ENCODE measurements around the gene C2orf81.
"Not testable (repeated sequence)": the region's sequence is repeated elsewhere in the genome, so short reads cannot be mapped to it uniquely, and the experiment has no call there.

C2orf81 gene

DNA sequence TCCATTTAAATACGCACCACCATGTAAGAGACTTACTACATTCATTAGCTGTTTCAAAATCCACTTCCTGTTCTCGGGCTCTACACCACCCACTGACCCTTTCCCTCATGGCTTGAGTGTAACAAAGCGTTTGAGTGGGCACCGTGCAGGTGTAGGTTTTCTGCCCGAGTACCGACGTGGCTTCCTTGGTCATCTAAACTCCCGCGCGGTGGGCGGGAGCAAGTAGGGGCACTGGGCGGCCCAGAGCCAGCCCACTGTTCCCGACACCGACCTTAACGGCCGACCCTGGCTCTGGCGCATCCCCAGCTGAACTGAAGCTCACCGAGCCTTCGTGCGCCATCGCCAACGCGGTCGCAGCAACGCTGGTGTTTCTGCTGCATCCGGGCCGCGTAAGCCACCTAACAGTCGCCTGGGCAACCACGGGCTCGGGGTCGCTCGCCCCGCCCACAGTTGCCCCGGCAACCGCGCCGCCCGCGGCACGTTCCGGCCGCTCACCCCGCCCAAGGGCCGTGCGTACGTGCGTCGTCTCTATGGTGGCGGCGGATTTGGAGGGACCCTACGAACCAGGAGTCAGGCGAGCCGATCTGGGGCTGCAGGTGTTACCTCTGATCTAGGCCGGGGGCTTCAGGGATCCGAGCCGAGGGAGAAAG lies at the start of gene C2orf81, which contains the start of gene WDR54:
C2orf81 (minus strand) TSS at position 399 of the 650 bp plus-strand sequence; CDS start at position 340, 59 bp downstream.
WDR54 (plus strand) TSS at position 510 of the 650 bp plus-strand sequence. CDS start 424 bp downstream, outside the sequence.
- DNase-seq, result peak; percentile 43 to 71

DNA sequence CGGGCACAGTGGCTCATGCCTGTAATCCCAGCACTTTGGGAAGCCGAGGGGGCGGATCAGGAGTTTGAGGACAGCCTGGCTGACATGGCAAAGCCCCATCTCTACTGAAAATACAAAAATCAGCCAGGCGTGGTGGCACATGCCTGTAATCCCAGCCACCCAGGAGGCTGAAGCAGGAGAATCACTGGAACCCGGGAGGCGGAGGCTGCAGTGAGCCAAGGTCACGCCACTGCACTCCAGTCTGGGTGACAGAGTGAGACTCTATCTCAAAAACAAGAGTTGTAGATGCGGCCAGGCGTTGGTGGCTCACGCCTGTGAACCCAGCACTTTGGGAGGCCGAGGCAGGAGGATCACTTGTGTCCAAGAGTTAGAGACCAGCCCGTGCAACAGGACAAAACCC lies 49.3 kb upstream of the C2orf81 start:
- not testable (repeated sequence) for DNase-seq

DNA sequence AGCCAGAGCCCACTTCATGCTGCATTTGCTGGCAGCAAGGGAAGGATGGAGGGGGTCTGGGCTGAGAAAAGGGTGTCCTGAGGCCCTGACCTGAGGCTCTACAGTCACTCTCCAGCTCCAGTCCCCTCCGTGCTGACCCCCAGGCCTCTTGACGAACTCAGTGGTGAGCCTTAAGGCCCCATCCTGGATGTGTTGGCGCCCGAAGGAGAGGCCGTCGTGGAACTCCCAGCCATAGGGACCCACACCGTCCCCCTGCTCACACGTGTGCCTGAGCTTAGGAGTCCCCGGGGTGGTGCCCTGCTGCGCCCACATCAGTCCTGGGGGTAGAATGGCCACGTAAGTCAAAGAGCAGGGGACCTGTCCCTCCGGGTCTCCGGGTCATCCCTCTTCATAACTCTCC lies 43.0 kb upstream of the C2orf81 start:
- DNase-seq, result no peak

DNA sequence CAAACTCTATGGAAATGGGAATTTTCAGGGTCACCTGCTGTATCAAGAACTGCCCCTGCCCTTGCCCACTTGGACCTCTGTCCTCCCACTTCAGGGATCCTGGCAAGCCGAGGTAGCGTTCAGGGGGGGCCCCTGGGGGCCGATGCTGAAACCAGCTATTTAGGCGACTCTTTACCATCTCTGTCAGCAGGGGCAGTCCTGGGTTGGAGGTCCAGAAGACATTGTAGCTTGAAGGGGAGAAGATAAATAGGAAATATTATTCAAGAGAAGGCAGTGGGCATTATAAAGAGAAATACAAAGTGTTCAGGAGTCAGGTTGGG lies 41.3 kb upstream of the C2orf81 start:
- no peak for DNase-seq

DNA sequence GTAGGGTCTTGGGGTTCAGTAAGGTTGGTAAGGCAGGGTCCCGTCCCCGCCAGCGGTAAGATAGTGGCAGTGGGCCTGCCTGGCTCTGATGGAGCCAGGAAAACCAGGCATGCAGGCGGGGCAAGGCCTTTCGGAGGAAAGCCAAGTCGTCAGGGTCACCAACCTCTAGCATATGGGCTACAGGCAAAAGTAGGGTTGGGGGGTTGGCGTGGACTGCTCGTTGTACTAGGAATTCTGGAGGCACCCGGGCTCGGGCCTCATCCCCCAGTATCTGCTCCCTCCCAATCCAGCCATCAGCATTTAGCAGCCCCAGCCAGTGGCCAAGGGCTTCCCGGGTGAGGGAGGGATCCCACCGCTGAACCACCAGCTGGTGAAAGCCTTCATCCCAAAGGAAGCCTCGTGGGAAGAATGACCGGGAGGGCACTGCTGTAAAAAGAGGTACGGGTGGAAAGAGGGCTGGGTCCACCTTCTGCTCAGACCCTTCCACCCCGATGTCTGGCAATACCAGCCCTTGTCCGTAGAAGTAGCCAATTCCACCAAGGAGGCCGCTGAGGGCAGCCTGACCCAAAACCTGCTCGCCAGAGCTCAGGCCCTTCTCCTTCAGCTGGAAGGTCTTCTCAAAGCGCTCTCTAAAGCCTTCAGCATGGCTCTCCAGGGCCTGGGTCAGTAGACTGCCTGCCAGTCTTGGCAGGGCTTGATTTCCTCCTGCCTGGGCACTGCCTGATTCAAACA lies 40.8 kb upstream of the C2orf81 start:
- no peak for DNase-seq

DNA sequence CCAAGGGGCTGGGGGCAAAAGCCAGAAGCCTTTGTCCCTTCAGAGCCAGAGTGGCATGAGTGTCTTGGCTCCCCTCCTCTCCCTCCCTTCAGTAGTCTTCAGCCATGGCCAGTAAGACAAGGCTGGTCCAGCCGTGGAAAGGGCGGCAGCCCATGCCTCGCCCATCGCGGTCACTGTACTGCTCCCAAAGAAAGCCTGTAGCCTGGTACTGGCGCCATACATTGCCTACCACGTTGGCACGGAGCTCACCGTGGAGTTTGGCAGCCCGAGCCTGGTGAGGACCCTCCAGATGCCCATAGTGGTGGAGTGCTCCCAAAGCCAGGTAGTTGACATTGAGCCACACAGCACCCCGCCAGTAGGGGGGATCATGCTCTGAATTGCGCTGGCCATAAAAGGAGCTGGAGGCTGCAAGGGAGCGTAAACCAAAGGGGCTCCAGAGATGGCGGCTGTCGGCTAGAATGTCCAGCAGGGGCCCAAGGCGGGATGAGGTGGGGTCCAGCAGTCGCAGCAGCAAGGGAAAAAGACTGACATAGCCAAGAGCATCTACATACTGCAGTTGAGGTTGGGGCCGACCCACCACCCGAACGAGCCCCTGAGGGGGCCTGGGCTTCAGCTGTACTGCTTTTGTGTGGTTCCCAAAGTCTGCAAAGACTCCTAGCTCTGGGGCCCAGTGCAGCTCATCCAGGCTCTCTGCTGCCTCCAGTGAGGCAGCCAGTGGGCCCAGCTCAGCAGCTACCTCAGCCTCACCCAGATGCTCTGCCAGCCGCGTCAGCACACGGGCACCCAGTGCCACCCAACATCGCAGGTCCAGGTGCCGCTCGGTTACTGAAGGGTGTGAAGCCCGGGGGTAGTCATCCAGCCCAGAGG lies 40.0 kb upstream of the C2orf81 start:
- no peak for DNase-seq

DNA sequence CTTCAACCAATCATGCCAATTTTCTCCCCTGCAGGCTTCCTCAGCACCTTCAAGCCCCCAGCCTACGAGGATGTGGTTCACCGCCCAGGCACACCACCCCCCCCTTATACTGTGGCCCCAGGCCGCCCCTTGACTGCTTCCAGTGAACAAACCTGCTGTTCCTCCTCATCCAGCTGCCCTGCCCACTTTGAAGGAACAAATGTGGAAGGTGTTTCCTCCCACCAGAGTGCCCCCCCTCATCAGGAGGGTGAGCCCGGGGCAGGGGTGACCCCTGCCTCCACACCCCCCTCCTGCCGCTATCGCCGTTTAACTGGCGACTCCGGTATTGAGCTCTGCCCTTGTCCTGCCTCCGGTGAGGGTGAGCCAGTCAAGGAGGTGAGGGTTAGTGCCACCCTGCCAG lies 38.8 kb upstream of the C2orf81 start:
- not testable (repeated sequence) for DNase-seq

DNA sequence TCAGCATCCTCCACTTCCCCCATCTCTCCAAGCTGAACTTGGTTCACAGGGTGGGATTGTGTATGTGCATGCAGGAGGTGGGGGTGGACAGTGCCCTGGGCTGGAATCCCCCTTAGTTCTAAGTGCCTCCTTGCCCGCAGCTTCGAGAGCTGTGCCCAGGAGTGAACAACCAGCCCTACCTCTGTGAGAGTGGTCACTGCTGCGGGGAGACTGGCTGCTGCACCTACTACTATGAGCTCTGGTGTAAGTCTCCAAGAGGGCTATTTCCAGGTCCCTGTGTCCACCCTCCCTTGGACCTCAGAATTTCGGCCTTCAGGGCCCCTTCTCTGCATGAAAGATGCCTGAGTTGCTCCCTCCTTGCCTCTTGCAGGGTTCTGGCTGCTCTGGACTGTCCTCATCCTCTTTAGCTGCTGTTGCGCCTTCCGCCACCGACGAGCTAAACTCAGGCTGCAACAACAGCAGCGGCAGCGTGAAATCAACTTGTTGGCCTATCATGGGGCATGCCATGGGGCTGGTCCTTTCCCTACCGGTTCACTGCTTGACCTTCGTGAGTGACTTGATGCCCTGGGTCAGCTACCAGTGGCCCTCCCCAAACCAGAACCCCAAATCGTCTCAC lies 38.2 kb upstream of the C2orf81 start:
- not testable (repeated sequence) for DNase-seq

DNA sequence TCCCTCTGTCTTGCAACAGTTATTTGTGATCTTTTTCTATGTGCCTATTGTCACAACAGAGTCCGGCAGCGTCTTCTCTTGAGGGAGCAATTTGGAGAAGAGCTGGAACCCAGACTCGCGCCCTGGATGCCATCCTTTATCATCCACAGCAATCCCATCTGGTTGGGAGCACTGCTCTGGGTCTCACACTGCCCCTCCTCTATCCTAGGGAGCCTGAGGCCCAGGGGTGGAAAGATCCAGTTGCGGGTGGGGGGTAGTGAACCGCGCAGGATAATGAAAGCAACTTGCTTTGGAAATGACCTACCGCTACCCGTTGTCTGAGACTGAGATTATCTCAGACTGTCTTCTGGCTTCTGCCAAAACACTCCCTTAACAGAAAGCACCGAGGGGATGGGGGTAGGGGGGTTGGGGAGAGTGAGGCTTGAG lies 37.5 kb upstream of the C2orf81 start:
- DNase-seq, result no peak

DNA sequence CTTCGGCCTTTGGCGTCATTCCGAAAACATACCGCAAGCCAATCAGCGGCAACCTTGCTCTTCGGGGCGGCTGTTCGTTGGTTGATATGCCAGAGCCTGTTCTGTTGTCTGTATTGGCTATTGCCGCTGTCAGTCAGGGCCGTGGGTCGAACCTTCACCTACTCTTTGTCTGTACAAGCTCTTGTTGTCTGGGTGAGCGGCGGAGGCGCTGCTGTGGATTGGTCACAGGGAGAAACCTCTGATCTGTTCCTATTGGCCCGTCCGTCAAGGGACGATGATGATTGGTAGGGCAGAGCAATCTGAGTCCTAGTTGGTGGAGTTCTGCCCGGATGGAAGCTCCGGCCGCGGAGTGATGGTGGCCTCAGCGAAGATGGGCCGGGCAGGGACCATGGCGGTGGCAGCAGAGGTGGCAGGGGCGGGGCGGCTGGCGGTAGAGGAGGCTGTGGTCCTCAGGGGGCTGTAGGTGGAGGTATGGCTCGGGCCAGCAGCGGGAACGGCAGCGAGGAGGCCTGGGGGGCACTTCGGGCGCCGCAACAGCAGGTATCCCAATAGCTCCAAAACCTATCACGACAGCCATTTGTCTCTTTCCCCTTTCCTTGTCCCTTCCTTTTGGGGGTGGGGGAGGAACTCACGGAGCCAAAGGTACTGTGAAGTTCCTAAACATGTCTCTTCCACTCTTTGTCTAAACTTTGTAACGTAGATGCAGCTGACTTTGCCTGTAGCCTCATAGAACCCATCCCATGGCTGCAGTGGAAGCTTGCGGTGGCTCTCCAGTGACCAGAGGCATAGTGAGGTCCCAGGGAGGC lies 36.9 kb upstream of the C2orf81 start, which contains the start of gene WBP1:
WBP1 (plus strand) TSS at position 307 of the 806 bp plus-strand sequence; CDS start at position 472, 165 bp downstream.
- peak; percentile 85 to 99 for DNase-seq

DNA sequence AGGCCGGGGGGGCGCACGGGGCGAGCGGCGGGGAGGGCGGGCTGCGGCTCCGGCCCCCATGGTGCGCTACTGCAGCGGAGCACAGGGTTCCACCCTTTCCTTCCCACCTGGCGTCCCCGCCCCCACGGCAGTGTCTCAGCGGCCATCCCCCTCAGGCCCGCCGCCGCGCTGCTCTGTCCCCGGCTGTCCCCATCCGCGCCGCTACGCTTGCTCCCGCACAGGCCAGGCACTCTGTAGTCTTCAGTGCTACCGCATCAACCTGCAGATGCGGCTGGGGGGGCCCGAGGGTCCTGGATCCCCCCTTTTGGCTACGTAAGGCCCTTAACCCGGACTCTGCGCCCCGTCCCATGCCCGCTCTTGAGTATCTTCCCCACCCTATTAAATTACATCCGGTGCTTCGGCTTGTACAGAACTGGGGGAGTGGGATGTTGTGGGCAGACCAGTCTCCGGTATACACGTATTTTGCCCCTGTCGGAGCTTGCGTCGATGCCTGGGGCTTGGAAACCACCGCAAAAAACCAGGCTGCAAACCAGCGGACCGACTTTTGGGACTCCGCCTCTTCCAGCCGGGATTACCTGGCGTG lies 36.2 kb upstream of the C2orf81 start:
- peak in 1 of 2 donors; percentile 79 for DNase-seq

DNA sequence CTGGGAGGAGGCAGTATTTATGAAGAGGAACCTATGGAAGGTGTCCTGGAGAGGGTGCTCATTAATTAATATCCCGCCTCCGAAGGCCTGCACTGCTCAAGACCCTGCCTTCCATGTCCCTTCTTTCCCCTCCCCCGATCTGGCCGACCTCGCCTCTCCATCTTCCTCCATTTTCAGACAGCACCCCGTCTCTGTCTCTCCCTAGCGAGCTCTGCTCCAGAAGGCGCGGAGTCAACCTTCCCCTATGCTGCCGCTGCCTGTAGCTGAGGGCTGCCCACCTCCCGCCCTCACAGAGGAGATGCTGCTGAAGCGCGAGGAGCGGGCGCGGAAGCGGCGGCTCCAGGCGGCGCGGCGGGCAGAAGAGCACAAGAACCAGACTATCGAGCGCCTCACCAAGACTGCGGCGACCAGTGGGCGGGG lies 35.7 kb upstream of the C2orf81 start:
- DNase-seq, result no peak

DNA sequence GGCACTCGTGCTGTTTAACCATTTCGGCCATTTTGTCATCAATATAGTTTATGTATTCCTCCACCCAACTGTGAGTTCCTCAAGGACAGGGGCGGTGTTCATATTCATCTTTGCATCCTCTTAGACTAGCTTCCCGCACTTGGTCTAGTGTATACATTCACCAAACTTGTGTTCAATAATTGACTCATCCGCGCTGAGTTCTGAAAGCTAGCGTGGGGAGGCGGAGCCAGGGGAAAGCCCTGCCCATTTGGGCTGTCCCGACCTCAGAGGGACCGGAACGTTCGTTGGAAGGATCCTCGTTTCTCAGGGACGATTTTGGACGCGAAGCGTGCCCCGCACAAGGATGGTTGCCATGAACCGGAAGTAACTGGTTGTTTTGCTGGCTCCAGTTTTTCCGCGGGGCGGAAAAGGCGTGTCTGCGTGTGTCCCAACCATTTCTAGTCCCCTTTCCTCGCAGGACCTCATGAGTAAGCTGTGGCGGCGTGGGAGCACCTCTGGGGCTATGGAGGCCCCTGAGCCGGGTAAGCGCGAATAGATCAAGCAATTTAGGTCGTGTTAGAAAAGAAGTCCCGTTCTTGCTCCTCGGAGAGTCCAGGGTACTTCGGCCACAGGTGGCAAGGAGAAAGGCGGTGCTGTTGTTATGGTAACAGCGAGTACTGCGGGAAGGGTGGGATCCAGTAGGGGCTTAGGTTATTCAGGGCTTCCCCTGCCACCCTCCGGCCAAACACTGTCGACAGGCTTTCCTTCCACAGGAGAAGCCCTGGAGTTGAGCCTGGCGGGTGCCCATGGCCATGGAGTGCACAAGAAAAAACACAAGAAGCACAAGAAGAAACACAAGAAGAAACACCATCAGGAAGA lies 33.5 kb upstream of the C2orf81 start, which contains the start of gene INO80B:
INO80B (plus strand) TSS at position 434 of the 858 bp plus-strand sequence; CDS start at position 464, 30 bp downstream.
- DNase-seq, result peak; percentile 86 to 98

DNA sequence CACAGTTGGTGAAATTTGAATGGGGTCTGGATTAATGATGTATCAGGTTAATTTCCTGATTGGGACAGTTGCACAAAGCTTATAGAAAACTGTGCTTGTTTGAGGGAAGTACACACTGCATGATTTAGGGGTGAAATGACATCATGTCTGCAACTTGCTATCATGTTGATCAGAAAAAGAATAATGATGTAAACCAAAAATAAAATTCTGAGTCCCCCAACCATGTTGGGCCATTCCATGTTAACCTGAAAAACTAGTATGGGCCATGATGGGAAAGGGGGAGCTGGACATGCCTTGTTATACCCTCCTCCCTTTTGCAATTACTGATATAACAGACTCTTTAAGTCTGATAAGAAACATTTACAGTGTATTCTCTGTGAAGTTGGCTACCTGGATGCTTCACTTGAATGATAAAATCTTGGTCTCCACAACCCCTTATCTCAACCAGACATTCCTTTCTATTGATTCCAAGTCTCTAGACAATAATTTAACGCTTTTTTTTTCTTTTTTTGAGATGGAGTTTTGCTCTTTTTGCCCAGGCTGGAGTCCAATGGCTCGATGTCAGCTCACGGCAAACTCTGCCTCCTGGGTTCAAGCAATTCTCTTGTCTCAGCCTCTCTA lies 29.3 kb upstream of the C2orf81 start:
- no peak for DNase-seq

DNA sequence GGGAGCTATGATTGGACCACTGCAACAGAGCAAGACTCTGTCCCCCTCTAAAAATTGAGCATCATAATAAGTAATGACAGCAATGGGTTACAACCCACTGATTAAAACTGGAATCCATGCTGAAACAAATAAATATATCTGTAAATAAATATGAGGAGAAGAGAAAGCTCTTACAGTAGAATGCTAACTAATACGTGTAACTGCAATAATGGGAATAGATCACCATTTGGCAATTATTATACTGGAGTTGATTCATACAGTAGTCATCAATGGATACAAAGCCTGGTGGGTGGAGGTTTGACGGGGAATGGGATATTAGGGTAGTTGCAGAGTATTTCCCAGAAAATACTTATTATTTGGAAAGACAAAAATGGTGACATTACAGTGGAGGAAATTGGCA lies 27.4 kb upstream of the C2orf81 start:
- DNase-seq, result no peak

DNA sequence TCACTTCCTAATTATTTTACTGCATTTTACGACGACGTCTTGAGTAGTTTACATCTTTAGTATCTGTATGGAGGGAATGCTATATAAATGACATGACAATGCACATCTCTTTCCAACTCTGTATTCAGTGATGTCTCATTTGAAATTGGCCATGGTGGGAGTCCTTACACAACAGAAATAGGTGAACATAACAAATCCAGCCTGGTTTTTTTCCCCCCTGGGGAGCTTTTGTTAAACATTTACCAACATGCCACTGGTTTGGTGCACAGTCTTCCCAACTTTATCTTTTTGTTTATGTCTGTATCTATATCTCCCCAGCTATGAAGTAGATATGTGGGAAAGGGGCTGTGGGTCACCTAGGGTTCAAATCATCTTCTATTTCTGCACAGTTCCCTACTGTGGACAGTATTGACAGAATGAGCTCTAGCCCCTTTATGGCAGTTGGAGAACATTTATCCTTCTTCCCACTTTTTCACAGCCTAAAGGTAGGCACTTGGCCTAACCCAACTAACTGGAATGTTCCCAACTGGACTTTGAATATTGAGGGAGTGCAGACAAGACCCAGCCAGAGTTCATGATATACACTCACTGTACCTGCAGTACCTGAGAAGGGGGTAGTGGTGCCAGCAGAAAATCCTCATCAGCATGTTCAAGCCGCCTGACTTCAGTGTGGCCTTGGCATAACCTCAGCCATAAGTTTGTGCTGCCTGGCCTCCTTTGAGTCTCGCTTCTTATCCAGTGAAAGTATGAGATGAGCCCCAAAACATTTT lies 26.0 kb upstream of the C2orf81 start:
- no peak for DNase-seq

DNA sequence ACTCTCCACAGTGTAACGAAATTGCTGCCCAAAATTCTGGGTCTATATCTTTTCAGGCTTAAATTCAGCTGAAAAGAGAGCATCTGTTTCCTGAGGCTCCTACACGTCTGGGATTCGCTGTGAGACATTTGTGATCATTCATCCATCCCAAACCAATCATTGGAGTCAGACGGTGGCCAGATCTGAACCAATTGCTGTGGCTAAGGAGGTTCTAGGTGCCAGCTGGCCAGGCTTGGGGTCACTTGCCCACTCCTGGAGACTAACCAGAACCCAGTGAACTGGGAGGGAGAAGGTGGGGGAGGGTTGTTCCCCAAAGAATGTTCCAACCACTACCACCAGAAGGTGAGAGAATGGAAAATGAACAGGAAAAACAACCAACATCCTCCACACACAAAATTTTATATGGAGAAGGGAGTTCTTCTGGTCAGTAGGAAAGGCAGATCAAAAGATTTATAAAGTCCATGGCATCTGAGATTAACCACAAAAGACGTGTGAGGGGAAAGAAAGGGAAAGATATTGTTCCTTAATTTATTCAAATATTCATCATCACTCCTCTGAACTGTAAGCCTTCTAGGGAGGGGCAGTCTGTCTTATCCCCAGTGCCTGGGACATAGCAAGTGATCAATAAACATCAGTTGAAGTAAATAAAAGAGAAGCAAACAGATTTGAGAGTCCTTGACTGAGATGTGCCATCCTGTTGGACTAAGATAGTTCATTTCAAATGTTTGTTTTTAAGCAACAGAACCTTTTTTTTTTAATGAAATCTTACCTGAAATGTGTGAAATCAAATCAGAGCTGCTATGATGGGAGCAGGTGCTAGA lies 23.3 kb upstream of the C2orf81 start:
- no peak for DNase-seq

Measured in bone marrow (tissue), 2 donors.